Measurements from ENCODE around the gene RPP21.
A peak's percentile ranks its signal among the peaks of the same experiment; 100 is the strongest.
"Not testable (repeated sequence)": the region's sequence is repeated elsewhere in the genome, so short reads cannot be mapped to it uniquely, and the experiment has no call there.

RPP21 gene

DNA sequence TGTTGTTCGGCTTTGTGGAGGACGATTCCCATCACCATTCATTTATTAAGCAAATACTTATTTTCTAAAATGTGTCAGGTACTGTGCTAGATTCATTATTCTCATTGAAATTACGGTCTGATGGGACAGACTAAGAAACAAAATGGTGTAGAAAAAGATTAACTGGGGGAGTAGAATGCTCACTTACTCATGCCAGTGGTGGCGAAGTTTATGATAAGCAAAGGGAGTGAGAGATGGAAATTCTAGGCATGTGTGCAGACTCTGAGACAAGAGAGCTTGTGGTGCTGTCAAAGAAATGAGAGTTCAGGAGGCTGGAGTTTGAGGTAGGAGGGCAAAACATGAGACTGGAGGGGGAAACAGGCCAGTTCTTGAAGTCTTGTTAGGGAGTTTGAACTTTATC, 896 bp downstream of the RPP21 start:
- Mint-ChIP-seq H3K36me3 (ENCODE audit: low read depth) (peaks cover 34% of the 10 kb centered on the region), H3K27me3 (peaks cover 16% of the 10 kb centered on the region), H3K4me3 (peak overlapping the region; percentile 80), H3K4me1 (ENCODE audit: low read depth) (peaks cover 22% of the 10 kb centered on the region), H3K27ac (no peak overlapping the region), H3K9me3 (no peaks in the 10 kb centered on the region)
- intact Hi-C loops (cut with micrococcal nuclease): loop anchor here (5.0 kb wide), 1 partner anchor 134 kb away; the partner anchor contains the start of gene TRIM26

DNA sequence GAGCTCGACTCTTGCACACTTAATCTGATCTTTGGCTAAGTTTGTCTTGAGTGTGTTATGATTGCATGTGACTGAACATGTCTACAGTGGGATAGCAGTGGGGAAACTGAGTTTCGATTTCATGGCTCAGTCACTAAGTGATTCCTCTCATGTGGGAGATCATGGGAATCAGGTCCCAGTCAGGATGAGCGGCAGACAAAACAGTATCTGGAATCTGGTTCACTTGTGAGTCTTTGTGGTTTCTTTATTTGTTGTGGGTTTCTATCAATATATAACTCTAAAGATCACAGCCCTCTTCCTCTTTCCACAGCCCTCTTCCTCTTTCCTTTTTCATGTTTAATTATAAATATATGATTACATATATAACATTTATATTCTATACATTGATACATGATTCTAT, 4.0 kb downstream of the RPP21 start:
- Mint-ChIP-seq H3K4me3 (no peak overlapping the region), H3K27ac (no peak overlapping the region), H3K9me3 (no peaks in the 10 kb centered on the region), H3K36me3 (ENCODE audit: low read depth) (peaks cover 14% of the 10 kb centered on the region), H3K27me3 (peaks cover 44% of the 10 kb centered on the region), H3K4me1 (ENCODE audit: low read depth) (peaks cover 22% of the 10 kb centered on the region)
- intact Hi-C loops (cut with micrococcal nuclease): loop anchor here (5.0 kb wide), 1 partner anchor 137 kb away; the partner anchor contains the start of gene TRIM26

DNA sequence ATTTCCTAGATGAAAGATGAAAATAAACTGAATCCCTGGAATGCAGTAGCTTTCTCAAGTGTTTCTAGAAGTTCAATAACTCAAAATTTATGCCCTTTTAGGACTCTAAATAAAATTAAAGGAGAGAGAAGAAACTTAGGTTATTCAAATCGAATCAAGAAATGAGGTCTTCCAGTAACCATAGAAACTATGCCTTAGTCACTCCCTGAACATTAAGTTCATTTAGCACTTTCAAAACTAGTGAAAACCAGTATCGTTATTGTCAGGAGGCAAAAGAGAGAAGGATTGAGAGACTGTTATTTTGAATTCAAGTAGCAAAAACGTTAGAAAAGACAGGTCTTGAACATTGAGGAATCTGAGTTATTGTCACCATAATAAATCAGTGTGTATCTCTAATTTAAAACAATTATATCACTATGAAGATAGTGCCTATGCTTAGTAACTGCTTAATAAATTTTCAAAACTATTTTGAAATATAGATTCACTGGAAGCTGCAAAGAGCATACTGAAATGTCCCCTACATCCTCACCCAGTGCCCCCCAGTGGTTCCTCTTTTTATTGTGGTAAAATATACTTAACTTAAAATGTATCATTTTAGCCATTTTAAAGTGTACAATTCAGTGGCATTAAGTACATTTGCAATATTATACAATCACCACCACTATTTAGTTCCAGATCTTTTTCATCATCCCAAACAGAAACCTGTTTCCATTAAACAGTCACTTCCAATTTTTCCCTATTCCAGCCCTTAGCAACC, 4.6 kb downstream of the RPP21 start:
- Mint-ChIP-seq H3K9me3 (no peaks in the 10 kb centered on the region), H3K27ac (no peak overlapping the region), H3K4me1 (ENCODE audit: low read depth) (peaks cover 22% of the 10 kb centered on the region), H3K36me3 (ENCODE audit: low read depth) (peaks cover 14% of the 10 kb centered on the region), H3K4me3 (no peak overlapping the region), H3K27me3 (peaks cover 49% of the 10 kb centered on the region)
- intact Hi-C loops (cut with micrococcal nuclease): loop anchor here (5.0 kb wide), 1 partner anchor 137 kb away; the partner anchor contains the start of gene TRIM26

DNA sequence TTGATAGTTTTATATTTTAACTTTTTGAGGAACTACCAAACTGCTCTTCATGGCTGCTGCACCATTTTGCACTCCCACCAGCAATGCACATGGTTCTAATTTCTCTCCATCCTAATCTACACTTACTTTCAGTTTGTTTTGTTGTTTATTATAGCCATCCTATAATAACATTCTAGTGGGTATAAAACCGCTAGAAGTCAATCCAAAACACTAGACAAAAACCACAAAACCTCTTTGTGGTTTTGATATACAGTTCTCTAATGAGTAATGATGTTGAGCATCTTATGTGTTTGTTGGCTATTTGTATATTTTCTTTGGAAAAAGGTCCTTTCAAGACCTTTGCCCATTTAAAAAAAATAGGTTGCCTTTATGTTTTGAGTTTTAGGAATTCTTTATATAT, 5.6 kb downstream of the RPP21 start:
- H3K27me3 Mint-ChIP-seq: peaks cover 59% of the 10 kb centered on the region
- no peak overlapping the region for H3K4me3 Mint-ChIP-seq
- peaks cover 22% of the 10 kb centered on the region for H3K4me1 Mint-ChIP-seq (ENCODE audit: low read depth)
- no peaks in the 10 kb centered on the region for H3K9me3 Mint-ChIP-seq
- H3K36me3 Mint-ChIP-seq (ENCODE audit: low read depth): peaks cover 14% of the 10 kb centered on the region
- H3K27ac Mint-ChIP-seq: no peak overlapping the region
- intact Hi-C loops (cut with micrococcal nuclease): no loop called here

DNA sequence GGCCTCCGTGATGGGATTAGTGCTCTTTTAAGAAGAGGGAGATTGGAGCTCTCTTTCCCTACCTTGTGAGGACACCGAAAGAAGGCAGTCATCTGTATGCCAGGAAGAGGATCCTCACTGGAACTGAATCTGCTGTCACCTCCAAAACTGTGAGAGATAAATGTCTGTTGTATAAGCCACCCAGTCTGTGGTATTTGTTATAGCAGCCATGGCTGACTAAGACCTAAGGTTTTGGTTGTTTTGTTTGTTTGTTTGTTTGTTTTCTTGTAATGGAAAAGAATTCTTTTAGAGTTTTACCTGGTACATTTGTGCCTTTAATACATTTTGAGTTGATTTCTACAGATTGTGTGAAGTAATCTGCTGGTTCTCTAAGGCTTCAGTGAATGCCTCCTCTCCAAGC, 7.6 kb downstream of the RPP21 start:
- peaks cover 74% of the 10 kb centered on the region for H3K27me3 Mint-ChIP-seq
- intact Hi-C loops (cut with micrococcal nuclease): no loop called here
- peaks cover 9% of the 10 kb centered on the region for H3K4me1 Mint-ChIP-seq (ENCODE audit: low read depth)
- H3K36me3 Mint-ChIP-seq (ENCODE audit: low read depth): no peaks in the 10 kb centered on the region
- H3K4me3 Mint-ChIP-seq: no peak overlapping the region
- no peak overlapping the region for H3K27ac Mint-ChIP-seq
- H3K9me3 Mint-ChIP-seq: no peaks in the 10 kb centered on the region

DNA sequence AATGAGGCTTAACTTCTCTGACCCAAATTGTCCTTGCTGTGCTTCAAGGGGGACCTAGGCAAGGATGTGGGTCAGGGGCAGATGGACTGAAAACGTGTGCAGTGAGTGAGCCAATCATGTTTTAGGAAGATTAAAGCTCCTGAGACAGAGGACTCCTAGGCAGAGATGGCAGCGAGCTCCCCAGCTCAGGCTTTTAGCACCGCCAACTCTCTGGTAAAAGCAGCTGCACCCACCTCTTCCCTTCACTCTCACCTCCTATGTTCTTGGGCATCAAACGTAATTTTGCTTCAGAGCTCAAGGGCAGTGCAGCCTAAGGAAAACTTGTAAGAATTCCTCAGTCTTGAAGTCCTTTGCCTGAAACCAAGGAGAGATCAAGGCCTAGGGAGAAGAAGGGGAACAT, 10.3 kb downstream of the RPP21 start:
- Mint-ChIP-seq H3K9me3 (no peaks in the 10 kb centered on the region), H3K27me3 (peaks cover 82% of the 10 kb centered on the region), H3K27ac (no peak overlapping the region), H3K4me1 (ENCODE audit: low read depth) (peaks cover 7% of the 10 kb centered on the region), H3K4me3 (no peak overlapping the region), H3K36me3 (ENCODE audit: low read depth) (no peaks in the 10 kb centered on the region)
- intact Hi-C loops (cut with micrococcal nuclease): loop anchor here (5.0 kb wide), 1 partner anchor 97 kb away; no protein-coding TSS in a partner anchor

DNA sequence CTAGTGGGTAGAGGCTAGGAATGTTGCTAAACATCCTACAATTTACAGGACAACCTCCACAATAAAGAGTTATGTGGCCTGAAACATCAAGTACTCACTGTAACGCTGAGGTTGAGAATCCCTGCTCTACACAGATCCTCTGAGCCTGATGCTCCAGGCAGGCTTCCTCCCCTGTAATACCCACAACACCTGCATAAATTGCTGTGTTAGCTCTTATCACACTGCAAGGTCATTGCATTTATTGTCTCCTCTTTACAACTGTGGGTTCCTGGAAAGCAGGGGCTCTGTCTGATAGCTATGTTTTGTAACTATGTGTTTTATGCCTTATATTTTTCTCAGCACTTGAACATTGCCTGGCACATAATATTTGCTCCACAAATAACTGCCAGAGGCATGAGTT, 11.6 kb downstream of the RPP21 start:
- peaks cover 7% of the 10 kb centered on the region for H3K4me1 Mint-ChIP-seq (ENCODE audit: low read depth)
- no peaks in the 10 kb centered on the region for H3K9me3 Mint-ChIP-seq
- no peak overlapping the region for H3K27ac Mint-ChIP-seq
- H3K36me3 Mint-ChIP-seq (ENCODE audit: low read depth): no peaks in the 10 kb centered on the region
- H3K4me3 Mint-ChIP-seq: no peak overlapping the region
- H3K27me3 Mint-ChIP-seq: peaks cover 83% of the 10 kb centered on the region
- intact Hi-C loops (cut with micrococcal nuclease): loop anchor here (5.0 kb wide), 1 partner anchor 96 kb away; no protein-coding TSS in a partner anchor

DNA sequence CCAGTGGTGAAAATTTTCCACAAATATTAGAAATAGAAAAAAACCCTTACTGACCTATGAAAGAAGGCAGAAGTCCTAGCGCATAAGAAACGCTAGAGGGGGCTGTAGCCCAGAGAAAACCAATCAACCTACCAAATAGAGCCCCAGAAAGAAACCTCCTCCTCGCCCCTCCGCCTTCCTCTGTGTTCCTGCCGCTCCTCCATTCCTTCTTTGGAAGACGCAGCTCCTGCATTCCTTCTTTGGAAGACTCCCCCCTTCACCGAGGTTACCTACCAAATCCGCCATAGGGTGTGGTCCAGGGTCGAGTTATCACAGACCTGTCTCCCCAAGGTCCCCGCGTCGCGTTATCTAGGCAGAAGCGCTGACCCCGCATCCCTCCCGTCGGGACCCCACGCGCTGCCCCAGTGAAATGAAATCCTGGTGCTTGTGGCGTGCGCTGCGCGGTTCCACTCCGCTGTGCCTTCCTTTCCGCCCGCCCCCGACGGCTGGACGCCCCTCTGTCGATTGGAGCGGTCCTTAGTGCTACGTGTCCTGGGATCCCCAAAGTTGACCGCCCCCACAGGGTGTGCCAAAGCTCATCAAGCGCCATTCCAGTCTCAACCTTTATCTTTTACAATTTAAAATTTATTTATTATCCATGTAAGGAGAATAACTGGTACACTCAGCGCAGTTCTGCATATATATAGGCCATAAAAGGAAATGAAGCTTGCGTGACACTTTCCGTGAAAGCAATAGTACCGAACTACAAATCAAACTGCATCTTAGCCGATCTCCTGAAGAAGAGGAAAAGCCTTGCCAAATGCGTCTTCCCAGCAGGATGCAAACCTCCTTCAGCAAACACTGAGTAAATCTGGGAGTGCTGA, 13.0 kb downstream of the RPP21 start:
- intact Hi-C loops (cut with micrococcal nuclease): loop anchor here (1.0 to 5.0 kb wide), 2 partner anchors 39 to 94 kb away; no protein-coding TSS in a partner anchor
- Mint-ChIP-seq H3K4me3 (peak overlapping the region; percentile 62), H3K9me3 (no peaks in the 10 kb centered on the region), H3K27me3 (peaks cover 78% of the 10 kb centered on the region), H3K4me1 (ENCODE audit: low read depth) (peaks cover 7% of the 10 kb centered on the region), H3K36me3 (ENCODE audit: low read depth) (no peaks in the 10 kb centered on the region), H3K27ac (no peak overlapping the region)

DNA sequence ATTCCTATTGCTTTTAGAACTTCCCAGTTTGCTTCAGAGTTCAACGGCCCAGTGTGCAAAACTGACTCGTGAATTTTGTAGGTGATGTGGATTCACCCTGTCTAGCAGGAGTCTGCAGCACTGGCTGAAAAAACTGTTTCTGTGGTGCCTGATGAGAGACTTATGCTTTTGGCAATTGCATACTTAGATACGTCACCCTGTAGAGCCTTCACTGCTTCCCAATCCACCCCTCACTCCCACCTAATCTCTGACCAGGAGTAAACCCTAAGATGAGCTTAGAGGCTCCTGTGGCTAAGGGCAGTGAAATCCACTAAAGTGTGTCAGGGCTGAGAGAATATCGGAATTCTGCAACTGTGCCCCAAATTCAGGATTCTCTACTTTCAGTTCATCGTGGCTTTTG, 14.3 kb downstream of the RPP21 start:
- no peaks in the 10 kb centered on the region for H3K36me3 Mint-ChIP-seq (ENCODE audit: low read depth)
- no peak overlapping the region for H3K4me3 Mint-ChIP-seq
- H3K27ac Mint-ChIP-seq: no peak overlapping the region

DNA sequence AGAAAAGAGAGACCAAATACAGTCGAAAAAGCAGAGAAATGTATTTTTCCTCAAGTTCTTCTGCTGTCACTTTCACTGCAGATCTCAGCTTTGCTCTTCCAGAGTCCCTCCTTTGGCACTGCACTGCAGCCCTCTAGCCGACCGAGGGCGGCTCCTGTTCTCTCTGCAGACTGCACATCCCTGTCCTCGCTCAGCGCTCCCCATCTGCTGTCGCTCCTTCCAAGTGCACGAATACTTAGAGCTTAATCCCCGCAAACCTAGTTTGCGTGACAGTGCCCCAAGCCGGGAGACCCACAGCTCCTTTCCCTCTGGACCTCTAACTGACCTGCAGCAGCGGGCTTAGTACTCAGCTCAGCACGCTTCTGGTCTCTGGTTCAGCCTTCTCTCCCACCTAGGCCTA, 15.2 kb downstream of the RPP21 start:
- Mint-ChIP-seq H3K4me3 (no peak overlapping the region), H3K9me3 (no peaks in the 10 kb centered on the region), H3K36me3 (ENCODE audit: low read depth) (no peaks in the 10 kb centered on the region), H3K4me1 (ENCODE audit: low read depth) (peaks cover 7% of the 10 kb centered on the region), H3K27ac (no peak overlapping the region), H3K27me3 (peaks cover 73% of the 10 kb centered on the region)
- intact Hi-C loops (cut with micrococcal nuclease): no loop called here

More for the DNA sequence above, 14.3 kb downstream of the RPP21 start:
- peaks cover 75% of the 10 kb centered on the region for H3K27me3 Mint-ChIP-seq
- no peaks in the 10 kb centered on the region for H3K9me3 Mint-ChIP-seq
- intact Hi-C loops (cut with micrococcal nuclease): loop anchor here (5.0 kb wide), 1 partner anchor 93 kb away; no protein-coding TSS in a partner anchor
- peaks cover 7% of the 10 kb centered on the region for H3K4me1 Mint-ChIP-seq (ENCODE audit: low read depth)

DNA sequence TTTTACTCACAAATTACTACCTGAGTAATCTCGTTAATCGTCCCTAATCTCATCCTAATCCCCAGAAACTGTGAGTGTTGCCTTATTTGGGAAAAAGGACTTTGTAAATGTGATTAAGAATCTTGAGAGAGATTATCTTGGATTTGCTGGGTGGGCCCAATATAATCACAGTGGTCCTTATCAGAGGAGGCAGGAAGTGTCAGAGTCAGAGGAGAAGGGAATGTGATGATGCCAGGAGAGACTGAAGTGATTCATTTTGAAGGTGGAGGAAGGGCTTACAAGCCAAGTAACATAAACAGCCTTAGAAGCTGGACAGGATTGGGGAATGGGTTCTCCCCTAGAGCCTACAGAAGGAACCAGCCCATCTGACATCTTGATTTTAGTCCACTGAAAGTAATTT, 16.7 kb downstream of the RPP21 start:
- intact Hi-C loops (cut with micrococcal nuclease): no loop called here
- Mint-ChIP-seq H3K27ac (no peak overlapping the region), H3K27me3 (peaks cover 76% of the 10 kb centered on the region), H3K4me3 (no peak overlapping the region), H3K36me3 (ENCODE audit: low read depth) (no peaks in the 10 kb centered on the region), H3K9me3 (no peaks in the 10 kb centered on the region), H3K4me1 (ENCODE audit: low read depth) (peaks cover 7% of the 10 kb centered on the region)

DNA sequence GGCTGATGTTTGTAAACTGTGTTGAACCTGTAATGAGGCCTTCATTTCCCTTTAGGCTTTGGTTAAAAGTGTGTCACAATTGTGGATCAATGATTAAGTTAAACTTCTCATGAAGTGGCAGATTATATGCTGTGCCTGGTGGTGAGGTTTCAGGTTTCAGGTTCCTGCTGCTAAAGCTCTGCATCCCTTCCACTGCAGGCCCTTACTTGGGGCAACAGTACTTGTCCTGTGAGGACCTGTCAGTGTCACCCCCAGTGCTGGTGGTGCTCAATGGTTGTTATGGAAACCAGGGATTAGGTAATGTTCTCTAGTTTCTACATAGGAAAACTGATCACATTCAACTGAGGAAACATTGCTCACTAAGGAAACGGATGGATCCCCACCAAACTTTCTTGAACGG, 18.5 kb downstream of the RPP21 start:
- intact Hi-C loops (cut with micrococcal nuclease): no loop called here
- H3K4me1 Mint-ChIP-seq (ENCODE audit: low read depth): no peaks in the 10 kb centered on the region
- H3K27me3 Mint-ChIP-seq: peaks cover 71% of the 10 kb centered on the region
- H3K4me3 Mint-ChIP-seq: no peak overlapping the region
- no peaks in the 10 kb centered on the region for H3K36me3 Mint-ChIP-seq (ENCODE audit: low read depth)
- H3K9me3 Mint-ChIP-seq: no peaks in the 10 kb centered on the region
- no peak overlapping the region for H3K27ac Mint-ChIP-seq

DNA sequence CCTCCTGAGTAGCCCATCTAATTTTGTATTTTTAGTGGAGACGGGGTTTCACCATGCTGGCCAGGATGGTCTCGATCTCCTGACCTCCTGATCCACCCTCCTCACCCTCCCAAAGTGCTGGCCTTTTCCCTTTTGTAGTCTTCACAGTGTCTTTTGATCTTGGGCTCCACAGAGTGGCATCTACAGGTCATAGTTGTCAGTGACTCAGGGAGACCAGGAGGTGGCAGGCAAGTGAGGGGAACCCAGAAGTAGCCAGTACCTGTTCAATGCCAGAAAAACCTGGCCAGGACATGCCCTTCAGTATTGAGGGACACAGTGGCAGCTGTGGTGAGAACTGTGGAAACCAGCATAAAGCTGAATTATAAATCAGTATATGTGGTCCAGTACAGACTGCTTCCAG, 19.6 kb downstream of the RPP21 start:
- Mint-ChIP-seq H3K4me3 (no peak overlapping the region), H3K36me3 (ENCODE audit: low read depth) (no peaks in the 10 kb centered on the region), H3K9me3 (no peaks in the 10 kb centered on the region), H3K27ac (no peak overlapping the region), H3K4me1 (ENCODE audit: low read depth) (no peaks in the 10 kb centered on the region), H3K27me3 (peaks cover 71% of the 10 kb centered on the region)
- intact Hi-C loops (cut with micrococcal nuclease): no loop called here

DNA sequence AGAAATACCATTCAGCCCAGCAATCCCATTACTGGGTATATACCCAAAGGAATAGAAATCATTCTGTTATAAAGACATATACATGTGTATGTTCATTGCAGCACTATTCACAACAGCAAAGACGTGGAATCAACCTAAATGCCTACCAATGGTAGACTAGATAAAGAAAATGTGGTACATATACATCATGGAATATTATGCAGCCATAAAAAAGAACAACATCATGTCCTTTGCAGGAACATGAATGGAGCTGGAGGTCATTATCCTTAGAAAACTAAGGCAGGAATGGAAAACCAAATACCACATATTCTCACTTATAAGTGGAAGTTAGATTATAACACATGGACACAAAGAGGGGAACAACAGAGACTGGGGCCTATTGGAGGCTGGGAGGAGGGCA, 24.3 kb downstream of the RPP21 start:
- H3K27ac Mint-ChIP-seq; H3K36me3 Mint-ChIP-seq (ENCODE audit: low read depth); H3K4me3 Mint-ChIP-seq; H3K9me3 Mint-ChIP-seq; intact Hi-C loops (cut with micrococcal nuclease); H3K4me1 Mint-ChIP-seq (ENCODE audit: low read depth): not testable (repeated sequence)
- peaks cover 58% of the 10 kb centered on the region for H3K27me3 Mint-ChIP-seq

Measured in dendritic cell treated with granulocyte-macrophage colony-stimulating factor and Interleukin-4, amounts not matched to agents 40 ng/mL and 50 ng/mL, for 4 days (primary cell).